ENCODE results near the gene ANKFN1. TPM values are rescaled to one million over a fixed set of nuclear protein-coding genes. Genes with fewer than 3 reads are reported as not detected.

ANKFN1 gene
- total RNA-seq, 2 donors from 2014 or later, result 3.0 to 7.3 TPM

DNA sequence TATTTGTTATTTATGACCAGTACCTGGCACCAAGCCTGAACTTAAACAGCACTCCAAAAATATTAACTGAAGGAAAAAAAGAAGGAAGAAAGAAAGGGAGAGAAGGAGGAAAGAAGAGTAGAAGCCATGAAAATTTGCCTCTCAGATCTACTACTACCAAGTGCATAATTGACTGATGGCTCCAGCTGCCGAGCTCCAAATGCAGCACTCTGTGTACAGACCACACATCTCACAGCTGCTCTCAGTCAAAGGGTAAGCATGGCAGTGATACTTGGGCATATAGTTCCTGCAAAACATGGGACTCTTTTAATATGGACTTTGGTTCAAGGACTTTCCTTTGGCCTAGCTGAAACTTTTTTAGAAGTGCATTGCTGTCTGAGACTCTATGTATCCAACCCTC lies 396.2 kb downstream of the ANKFN1 start:
- intact Hi-C loops (cut with DNase I), result no loop called here
- TF ChIP-seq POLR2AphosphoS5 (IDR thresholded peaks at IDR 0.05) (no peak), POLR2A (IDR thresholded peaks at IDR 0.05) (no peak)
- TF ChIP-seq, protein P1, sequence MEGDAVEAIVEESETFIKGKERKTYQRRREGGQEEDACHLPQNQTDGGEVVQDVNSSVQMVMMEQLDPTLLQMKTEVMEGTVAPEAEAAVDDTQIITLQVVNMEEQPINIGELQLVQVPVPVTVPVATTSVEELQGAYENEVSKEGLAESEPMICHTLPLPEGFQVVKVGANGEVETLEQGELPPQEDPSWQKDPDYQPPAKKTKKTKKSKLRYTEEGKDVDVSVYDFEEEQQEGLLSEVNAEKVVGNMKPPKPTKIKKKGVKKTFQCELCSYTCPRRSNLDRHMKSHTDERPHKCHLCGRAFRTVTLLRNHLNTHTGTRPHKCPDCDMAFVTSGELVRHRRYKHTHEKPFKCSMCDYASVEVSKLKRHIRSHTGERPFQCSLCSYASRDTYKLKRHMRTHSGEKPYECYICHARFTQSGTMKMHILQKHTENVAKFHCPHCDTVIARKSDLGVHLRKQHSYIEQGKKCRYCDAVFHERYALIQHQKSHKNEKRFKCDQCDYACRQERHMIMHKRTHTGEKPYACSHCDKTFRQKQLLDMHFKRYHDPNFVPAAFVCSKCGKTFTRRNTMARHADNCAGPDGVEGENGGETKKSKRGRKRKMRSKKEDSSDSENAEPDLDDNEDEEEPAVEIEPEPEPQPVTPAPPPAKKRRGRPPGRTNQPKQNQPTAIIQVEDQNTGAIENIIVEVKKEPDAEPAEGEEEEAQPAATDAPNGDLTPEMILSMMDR (IDR thresholded peaks at IDR 0.05), result no peak
- Histone ChIP-seq H3K9me3 (no peaks in the 10 kb centered on the region), H3K36me3 (no peaks in the 10 kb centered on the region), H3K4me1 (replicated peaks) (no peaks in the 10 kb centered on the region), H3K27ac (no peak overlapping the region), H3K27me3 (replicated peaks; ENCODE audit: insufficient read depth) (no peaks in the 10 kb centered on the region), H3K4me3 (no peak overlapping the region)
- DNase-seq (ENCODE audit: low spot score), result no peak
- 77% methylated on average over 1 of the region's 1 CpG for WGBS

DNA sequence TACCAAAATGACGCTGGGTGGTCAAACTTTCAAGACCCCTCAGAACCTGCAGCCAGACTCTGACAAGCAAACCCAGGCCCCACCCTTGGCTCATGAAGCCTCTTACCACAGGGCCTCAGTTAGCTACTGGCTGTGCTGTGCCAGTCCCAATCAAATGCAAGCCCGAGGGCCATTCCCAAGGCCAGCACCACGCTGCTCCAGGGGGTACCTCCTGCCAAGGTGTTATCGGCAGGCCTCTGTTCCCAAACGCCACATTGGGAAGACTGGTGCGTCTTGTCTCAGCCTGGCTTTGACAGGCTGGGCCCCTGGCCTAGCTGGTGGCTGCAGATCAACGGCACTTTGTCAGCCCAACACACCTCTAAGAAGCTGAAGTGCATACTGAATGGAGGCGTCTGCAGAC lies 404.4 kb downstream of the ANKFN1 start:
- no peak overlapping the region for H3K4me3 ChIP-seq
- intact Hi-C loops (cut with DNase I), result no loop called here
- H3K9me3 ChIP-seq, result no peaks in the 10 kb centered on the region
- DNase-seq (ENCODE audit: low spot score), result no peak
- TF ChIP-seq, protein P1 (IDR thresholded peaks at IDR 0.05), result no peak
- H3K27ac ChIP-seq, result no peak overlapping the region
- H3K4me1 ChIP-seq (replicated peaks), result no peaks in the 10 kb centered on the region
- H3K36me3 ChIP-seq, result no peaks in the 10 kb centered on the region
- no peaks in the 10 kb centered on the region for H3K27me3 ChIP-seq (replicated peaks; ENCODE audit: insufficient read depth)
- WGBS, result 74% methylated on average over 8 of the region's 8 CpGs

DNA sequence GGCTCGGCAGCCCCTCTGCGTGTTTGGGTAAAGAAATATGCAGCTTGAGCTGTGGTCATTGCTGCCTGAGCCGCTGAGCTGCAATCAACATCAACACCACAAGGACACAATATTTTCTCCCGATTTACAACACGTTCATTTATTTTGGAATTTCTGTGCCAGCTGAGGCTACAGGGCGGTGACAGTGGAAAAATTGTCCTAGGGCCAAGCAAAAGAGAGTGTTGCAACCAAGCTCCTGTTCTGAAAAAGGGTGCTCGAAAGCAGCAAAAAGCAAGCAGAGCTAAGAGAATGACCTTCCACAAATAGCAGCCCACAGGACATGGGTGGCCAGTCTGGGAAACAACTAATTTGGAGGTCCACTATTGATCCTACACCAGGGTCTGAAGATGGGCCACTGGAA lies 404.8 kb downstream of the ANKFN1 start:
- Histone ChIP-seq H3K27ac (no peak overlapping the region), H3K9me3 (no peaks in the 10 kb centered on the region), H3K36me3 (no peaks in the 10 kb centered on the region), H3K4me3 (no peak overlapping the region), H3K4me1 (replicated peaks) (no peaks in the 10 kb centered on the region), H3K27me3 (replicated peaks; ENCODE audit: insufficient read depth) (no peaks in the 10 kb centered on the region)
- DNase-seq (ENCODE audit: low spot score), result no peak
- 76% methylated on average over 7 of the region's 7 CpGs for WGBS
- no peak for TF ChIP-seq POLR2A (IDR thresholded peaks at IDR 0.05)
- TF ChIP-seq, protein P1 (IDR thresholded peaks at IDR 0.05), result no peak
- TF ChIP-seq POLR2AphosphoS5 (IDR thresholded peaks at IDR 0.05), result no peak
- intact Hi-C loops (cut with DNase I), result no loop called here

Small RNAs within 50 kb of the gene (small RNA-seq; reads per million reads assigned to genes)
- gene AC006600.1, result 0 reads per million in 2 donors
